Stimulated activated CD8-positive, alpha-beta memory T cell treated with anti-CD3 and anti-CD28 coated beads, Interleukin-7, amount 100 ng/mL, for 48 hours (primary cell): ENCODE results near the gene CREB5.

ENCODE experiments used
- DNase-seq, 2 donors: peaks; one replicate each; pipeline ENCODE4 v3.0.0-alpha.2; 2020; ENCODE audit warnings: low read depth in 1 of 2; ENCODE audit errors: extremely low read depth in 1 of 2

CREB5 gene

GRCh38 chr7:28474282-28474638 lies 61.9 kb downstream of the CREB5 start:
- DNase-seq: no peak

GRCh38 chr7:28474640-28475039 lies 62.3 kb downstream of the CREB5 start:
- DNase-seq: no peak

- no peak for DNase-seq
Observed at GRCh38 chr7:28477041-28477442, 64.7 kb downstream of the CREB5 start.

- no peak for DNase-seq
Observed at GRCh38 chr7:28478656-28479055, 66.3 kb downstream of the CREB5 start.

- DNase-seq: no peak
Observed at GRCh38 chr7:28479507-28479947, 67.2 kb downstream of the CREB5 start.

- no peak for DNase-seq
Observed at GRCh38 chr7:28480595-28480994, 68.3 kb downstream of the CREB5 start.

GRCh38 chr7:28481091-28481926 lies 69.0 kb downstream of the CREB5 start:
- no peak for DNase-seq

- no peak for DNase-seq
Observed at GRCh38 chr7:28483112-28483511, 70.8 kb downstream of the CREB5 start.

GRCh38 chr7:28483908-28484605 lies 71.7 kb downstream of the CREB5 start:
- no peak for DNase-seq

GRCh38 chr7:28484606-28484935 lies 72.3 kb downstream of the CREB5 start:
- no peak for DNase-seq

- no peak for DNase-seq
Observed at GRCh38 chr7:28487487-28487886, 75.2 kb downstream of the CREB5 start.

- DNase-seq: no peak
Observed at GRCh38 chr7:28488061-28488791, 75.9 kb downstream of the CREB5 start.

GRCh38 chr7:28490831-28491230 lies 78.5 kb downstream of the CREB5 start:
- no peak for DNase-seq

- DNase-seq: no peak
Observed at GRCh38 chr7:28493477-28493876, 81.2 kb downstream of the CREB5 start.

- DNase-seq: no peak
Observed at GRCh38 chr7:28497009-28497408, 84.7 kb downstream of the CREB5 start.

- DNase-seq: no peak
Observed at GRCh38 chr7:28498636-28499035, 86.3 kb downstream of the CREB5 start.

GRCh38 chr7:28500138-28500537 lies 87.8 kb downstream of the CREB5 start:
- DNase-seq: no peak

- no peak for DNase-seq
Observed at GRCh38 chr7:28502408-28502807, 90.1 kb downstream of the CREB5 start.

GRCh38 chr7:28503396-28503795 lies 91.1 kb downstream of the CREB5 start:
- no peak for DNase-seq

- DNase-seq: no peak
Observed at GRCh38 chr7:28505014-28505413, 92.7 kb downstream of the CREB5 start.

GRCh38 chr7:28505867-28506266 lies 93.5 kb downstream of the CREB5 start:
- no peak for DNase-seq
